ENCODE results near the gene L3MBTL4.

L3MBTL4 gene

GRCh38 chr18:6330786-6331185, 83.9 kb downstream of the L3MBTL4 start:
- TF ChIP-seq FOXM1 (IDR thresholded peaks at IDR 0.05; ENCODE audit: borderline replicate concordance, low read depth) = no peak
- no peak for TF ChIP-seq TAF1 (IDR thresholded peaks at IDR 0.05; ENCODE audit: low read depth)
- TF ChIP-seq, protein P1, sequence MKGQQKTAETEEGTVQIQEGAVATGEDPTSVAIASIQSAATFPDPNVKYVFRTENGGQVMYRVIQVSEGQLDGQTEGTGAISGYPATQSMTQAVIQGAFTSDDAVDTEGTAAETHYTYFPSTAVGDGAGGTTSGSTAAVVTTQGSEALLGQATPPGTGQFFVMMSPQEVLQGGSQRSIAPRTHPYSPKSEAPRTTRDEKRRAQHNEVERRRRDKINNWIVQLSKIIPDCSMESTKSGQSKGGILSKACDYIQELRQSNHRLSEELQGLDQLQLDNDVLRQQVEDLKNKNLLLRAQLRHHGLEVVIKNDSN (IDR thresholded peaks at IDR 0.05) = no peak
- no peak for TF ChIP-seq EGR1 (IDR thresholded peaks at IDR 0.05)
- no peak for TF ChIP-seq EP300 (IDR thresholded peaks at IDR 0.05; ENCODE audit: borderline replicate concordance)
- TF ChIP-seq RAD21 (IDR thresholded peaks at IDR 0.05; ENCODE audit: low read depth) = no peak
- no peak for TF ChIP-seq CREB1 (IDR thresholded peaks at IDR 0.05; ENCODE audit: low read depth)
- TF ChIP-seq, protein P2, sequence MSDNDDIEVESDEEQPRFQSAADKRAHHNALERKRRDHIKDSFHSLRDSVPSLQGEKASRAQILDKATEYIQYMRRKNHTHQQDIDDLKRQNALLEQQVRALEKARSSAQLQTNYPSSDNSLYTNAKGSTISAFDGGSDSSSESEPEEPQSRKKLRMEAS (IDR thresholded peaks at IDR 0.05) = no peak
- no peak for TF ChIP-seq CEBPB (IDR thresholded peaks at IDR 0.05)
- TF ChIP-seq TCF12 (IDR thresholded peaks at IDR 0.05; ENCODE audit: low read depth) = no peak

- TF ChIP-seq CEBPB (IDR thresholded peaks at IDR 0.05) (no peak), TCF12 (IDR thresholded peaks at IDR 0.05; ENCODE audit: low read depth) (no peak), TAF1 (IDR thresholded peaks at IDR 0.05; ENCODE audit: low read depth) (no peak), NFIC (IDR thresholded peaks at IDR 0.05) (no peak)
These were observed 86.1 kb downstream of the L3MBTL4 start for GRCh38 chr18:6328621-6329010.

GRCh38 chr18:6327895-6328620, 86.7 kb downstream of the L3MBTL4 start:
- no peak for TF ChIP-seq EGR1 (IDR thresholded peaks at IDR 0.05)
- no peak for TF ChIP-seq NFIC (IDR thresholded peaks at IDR 0.05)
- no peak for TF ChIP-seq CEBPB (IDR thresholded peaks at IDR 0.05)
- no peak for TF ChIP-seq ZBTB7A (IDR thresholded peaks at IDR 0.05; ENCODE audit: low read depth)
- TF ChIP-seq EP300 (IDR thresholded peaks at IDR 0.05; ENCODE audit: borderline replicate concordance) = no peak
- no peak for TF ChIP-seq FOXM1 (IDR thresholded peaks at IDR 0.05; ENCODE audit: borderline replicate concordance, low read depth)
- no peak for TF ChIP-seq YY1 (IDR thresholded peaks at IDR 0.05; ENCODE audit: low read depth)

DNA sequence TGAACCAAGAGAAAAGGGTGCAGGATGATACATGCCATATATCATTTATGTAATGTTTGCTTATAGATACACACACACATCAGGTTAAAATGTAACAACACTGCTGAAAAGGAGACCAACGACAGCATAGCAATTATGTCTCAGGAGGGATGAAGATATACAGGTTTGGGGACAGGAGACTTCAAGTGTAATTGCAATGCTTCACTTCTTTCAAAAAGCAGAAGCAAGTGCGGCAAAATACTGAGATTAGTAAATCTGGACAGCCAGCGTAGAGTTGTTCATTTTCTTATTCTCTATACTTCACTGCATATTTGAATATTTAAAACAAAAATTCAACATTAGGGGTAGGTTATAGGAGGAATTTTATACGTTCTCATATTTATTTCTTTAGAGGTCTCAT, 87.2 kb downstream of the L3MBTL4 start:
- TF ChIP-seq ZBTB7A (IDR thresholded peaks at IDR 0.05; ENCODE audit: low read depth) (no peak), CREB1 (IDR thresholded peaks at IDR 0.05; ENCODE audit: low read depth) (no peak), RAD21 (IDR thresholded peaks at IDR 0.05; ENCODE audit: low read depth) (no peak), EGR1 (IDR thresholded peaks at IDR 0.05) (no peak), TCF12 (IDR thresholded peaks at IDR 0.05; ENCODE audit: low read depth) (no peak), TEAD4 (IDR thresholded peaks at IDR 0.05) (no peak), YY1 (IDR thresholded peaks at IDR 0.05; ENCODE audit: low read depth) (no peak), NFIC (IDR thresholded peaks at IDR 0.05) (no peak), TAF1 (IDR thresholded peaks at IDR 0.05; ENCODE audit: low read depth) (no peak), EP300 (IDR thresholded peaks at IDR 0.05; ENCODE audit: borderline replicate concordance) (no peak), CEBPB (IDR thresholded peaks at IDR 0.05) (no peak), FOXM1 (IDR thresholded peaks at IDR 0.05; ENCODE audit: borderline replicate concordance, low read depth) (no peak)
- TF ChIP-seq, protein P3, sequence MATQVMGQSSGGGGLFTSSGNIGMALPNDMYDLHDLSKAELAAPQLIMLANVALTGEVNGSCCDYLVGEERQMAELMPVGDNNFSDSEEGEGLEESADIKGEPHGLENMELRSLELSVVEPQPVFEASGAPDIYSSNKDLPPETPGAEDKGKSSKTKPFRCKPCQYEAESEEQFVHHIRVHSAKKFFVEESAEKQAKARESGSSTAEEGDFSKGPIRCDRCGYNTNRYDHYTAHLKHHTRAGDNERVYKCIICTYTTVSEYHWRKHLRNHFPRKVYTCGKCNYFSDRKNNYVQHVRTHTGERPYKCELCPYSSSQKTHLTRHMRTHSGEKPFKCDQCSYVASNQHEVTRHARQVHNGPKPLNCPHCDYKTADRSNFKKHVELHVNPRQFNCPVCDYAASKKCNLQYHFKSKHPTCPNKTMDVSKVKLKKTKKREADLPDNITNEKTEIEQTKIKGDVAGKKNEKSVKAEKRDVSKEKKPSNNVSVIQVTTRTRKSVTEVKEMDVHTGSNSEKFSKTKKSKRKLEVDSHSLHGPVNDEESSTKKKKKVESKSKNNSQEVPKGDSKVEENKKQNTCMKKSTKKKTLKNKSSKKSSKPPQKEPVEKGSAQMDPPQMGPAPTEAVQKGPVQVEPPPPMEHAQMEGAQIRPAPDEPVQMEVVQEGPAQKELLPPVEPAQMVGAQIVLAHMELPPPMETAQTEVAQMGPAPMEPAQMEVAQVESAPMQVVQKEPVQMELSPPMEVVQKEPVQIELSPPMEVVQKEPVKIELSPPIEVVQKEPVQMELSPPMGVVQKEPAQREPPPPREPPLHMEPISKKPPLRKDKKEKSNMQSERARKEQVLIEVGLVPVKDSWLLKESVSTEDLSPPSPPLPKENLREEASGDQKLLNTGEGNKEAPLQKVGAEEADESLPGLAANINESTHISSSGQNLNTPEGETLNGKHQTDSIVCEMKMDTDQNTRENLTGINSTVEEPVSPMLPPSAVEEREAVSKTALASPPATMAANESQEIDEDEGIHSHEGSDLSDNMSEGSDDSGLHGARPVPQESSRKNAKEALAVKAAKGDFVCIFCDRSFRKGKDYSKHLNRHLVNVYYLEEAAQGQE (IDR thresholded peaks at IDR 0.05; ENCODE audit: low read depth) = no peak
- TF ChIP-seq, protein P2 (IDR thresholded peaks at IDR 0.05) = no peak
- TF ChIP-seq, protein P1 (IDR thresholded peaks at IDR 0.05) = no peak

DNA sequence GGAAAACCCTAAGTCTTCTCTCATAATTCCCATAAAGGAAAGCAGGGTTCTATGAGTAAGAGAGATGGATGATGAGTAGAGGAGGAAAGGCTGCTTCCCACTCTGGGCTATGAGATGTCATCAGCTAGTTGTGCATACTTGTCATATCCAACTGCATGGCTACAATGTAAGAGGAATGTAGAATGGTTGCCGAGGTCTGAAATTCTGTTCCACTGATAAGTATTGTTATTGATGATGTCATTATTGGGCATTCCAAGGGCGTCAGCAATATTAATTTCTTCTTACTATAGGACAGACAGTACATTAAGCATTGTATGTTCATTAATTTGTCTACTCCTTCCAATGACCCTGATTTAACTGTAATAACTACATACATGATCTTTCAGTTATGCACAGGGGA, 88.1 kb downstream of the L3MBTL4 start:
- TF ChIP-seq ZBTB7A (IDR thresholded peaks at IDR 0.05; ENCODE audit: low read depth) = no peak
- TF ChIP-seq TEAD4 (IDR thresholded peaks at IDR 0.05) = no peak
- TF ChIP-seq, protein P3 (IDR thresholded peaks at IDR 0.05; ENCODE audit: low read depth) = no peak
- no peak for TF ChIP-seq CREB1 (IDR thresholded peaks at IDR 0.05; ENCODE audit: low read depth)
- TF ChIP-seq TAF1 (IDR thresholded peaks at IDR 0.05; ENCODE audit: low read depth) = no peak
- no peak for TF ChIP-seq NFIC (IDR thresholded peaks at IDR 0.05)
- no peak for TF ChIP-seq FOXM1 (IDR thresholded peaks at IDR 0.05; ENCODE audit: borderline replicate concordance, low read depth)

GRCh38 chr18:6323319-6323889, 91.3 kb downstream of the L3MBTL4 start:
- TF ChIP-seq, protein P2 (IDR thresholded peaks at IDR 0.05) = no peak
- TF ChIP-seq CREB1 (IDR thresholded peaks at IDR 0.05; ENCODE audit: low read depth) (no peak), TCF12 (IDR thresholded peaks at IDR 0.05; ENCODE audit: low read depth) (no peak), EGR1 (IDR thresholded peaks at IDR 0.05) (no peak), CEBPB (IDR thresholded peaks at IDR 0.05) (no peak), YY1 (IDR thresholded peaks at IDR 0.05; ENCODE audit: low read depth) (no peak)
